CD4-positive, alpha-beta T cell treated with Interleukin-12 subunit alpha and Interleukin-12 subunit beta, for 1 hour (primary cell): ENCODE data around the gene DLG2.
"Not testable (repeated sequence)": the region's sequence is repeated elsewhere in the genome, so short reads cannot be mapped to it uniquely, and the experiment has no call there.

Source experiments
- DNase-seq: peaks from one replicate; pipeline ENCODE4 v3.0.0-alpha.2; 2020

The DLG2 gene

GRCh38 chr11:85431319-85431718 is 195.8 kb downstream of the DLG2 start:
- DNase-seq, result no peak

GRCh38 chr11:85423794-85424193 is 203.3 kb downstream of the DLG2 start:
- no peak for DNase-seq

GRCh38 chr11:85423316-85423715 is 203.8 kb downstream of the DLG2 start:
- no peak for DNase-seq

DNA sequence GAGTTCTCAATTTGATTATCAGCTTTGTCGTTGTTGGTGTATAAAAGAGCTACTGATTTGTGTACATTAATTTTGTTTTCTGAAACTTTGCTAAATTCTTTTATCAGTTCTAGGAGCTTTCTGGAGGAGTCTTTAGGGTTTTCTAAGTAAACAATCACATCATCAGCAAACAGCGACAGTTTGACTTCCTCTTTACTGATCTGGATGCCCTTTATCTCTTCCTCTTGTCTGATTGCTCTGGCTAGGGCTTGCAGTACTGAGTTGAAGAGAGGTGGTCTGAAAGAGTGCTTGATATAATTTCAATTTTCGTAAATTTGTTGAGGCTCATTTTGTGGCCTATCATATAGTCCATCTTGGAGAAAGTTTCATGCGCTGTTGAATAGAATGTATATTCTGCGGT is 213.0 kb downstream of the DLG2 start:
- no peak for DNase-seq

- DNase-seq, result no peak
Observed at GRCh38 chr11:85407648-85408047, 219.5 kb downstream of the DLG2 start.

DNA sequence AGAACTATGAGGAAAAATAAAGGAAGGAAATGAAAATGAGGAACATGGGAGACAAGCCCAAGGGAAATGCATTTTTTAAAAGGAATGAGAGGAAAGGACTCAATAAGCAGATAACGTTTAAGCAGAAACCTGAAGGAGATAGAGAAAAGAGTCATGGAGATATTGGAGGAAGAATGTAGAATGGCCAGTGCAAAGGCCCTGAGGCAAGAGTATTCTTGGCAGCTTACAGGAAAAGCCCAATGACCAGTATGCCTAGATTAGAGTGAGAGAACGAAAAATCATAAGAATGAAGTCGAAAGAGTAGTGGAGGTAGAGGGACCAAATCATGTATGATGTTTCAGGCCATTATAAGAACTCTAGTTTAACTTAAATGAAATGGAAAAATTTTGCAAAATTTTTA is 220.3 kb downstream of the DLG2 start:
- no peak for DNase-seq

- DNase-seq, result no peak
Observed at GRCh38 chr11:85406316-85406715, 220.8 kb downstream of the DLG2 start.

DNA sequence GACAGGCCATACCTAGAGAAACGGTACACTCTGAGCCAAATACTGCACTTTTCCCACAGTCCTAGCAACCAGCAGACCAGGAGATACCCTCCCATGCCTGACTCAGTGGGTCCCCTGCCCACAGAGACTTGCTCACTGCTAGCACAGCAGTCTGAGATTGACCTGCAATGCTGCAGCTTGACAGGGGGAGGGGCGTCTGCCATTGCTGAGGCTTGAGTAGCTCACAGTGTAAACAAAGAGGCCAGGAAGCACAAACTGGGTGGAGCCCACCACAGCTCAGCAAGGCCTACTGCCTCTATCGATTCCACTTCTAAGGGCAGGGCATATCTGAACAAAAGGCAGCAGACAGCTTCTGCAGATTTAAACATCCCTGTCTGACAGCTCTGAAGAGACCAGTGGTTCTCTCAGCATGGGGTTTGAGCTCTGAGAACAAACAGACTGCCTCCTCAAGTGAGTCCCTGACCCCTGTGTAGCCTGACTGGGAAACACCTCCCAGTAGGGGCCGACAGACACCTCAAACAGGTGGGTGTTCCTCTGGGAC is 231.6 kb downstream of the DLG2 start:
- not testable (repeated sequence) for DNase-seq

DNA sequence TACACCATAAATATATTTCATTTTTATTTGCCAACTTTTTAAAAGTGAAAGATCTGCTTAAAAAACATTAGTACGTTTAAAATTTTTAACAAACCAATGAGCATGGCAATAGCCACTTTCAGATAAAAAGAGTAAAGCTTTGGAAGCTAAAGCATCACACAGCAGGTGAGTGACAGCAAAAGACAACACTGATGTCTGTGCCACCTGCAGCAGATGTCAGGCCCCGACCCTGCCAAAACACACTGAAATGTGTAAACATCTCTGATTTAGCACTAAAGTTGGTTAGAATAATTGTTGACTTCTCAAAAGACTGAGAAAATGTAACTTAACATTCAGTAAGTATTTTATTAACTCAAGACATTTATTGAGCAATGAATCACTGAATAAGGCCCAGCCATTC is 232.9 kb downstream of the DLG2 start:
- DNase-seq, result no peak

DNA sequence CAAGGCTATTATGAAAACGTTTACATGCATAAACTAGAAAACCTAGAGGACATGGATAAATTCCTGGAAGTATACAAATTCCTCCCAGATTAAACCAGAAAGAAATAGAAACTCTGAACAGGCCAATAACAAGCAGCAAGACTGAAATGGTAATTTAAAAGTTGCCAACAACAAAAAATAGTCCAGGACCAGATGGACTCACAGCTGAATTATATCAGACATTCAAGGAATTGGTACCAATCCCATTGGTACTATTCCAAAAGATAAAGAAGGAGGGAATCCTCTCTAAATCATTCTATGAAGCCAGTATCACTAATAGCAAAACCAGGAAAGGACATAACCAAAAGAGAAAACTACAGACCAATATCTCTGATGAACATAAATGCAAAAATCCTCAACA is 236.0 kb downstream of the DLG2 start:
- DNase-seq, result no peak

- no peak for DNase-seq
Observed at GRCh38 chr11:85385547-85385946, 241.6 kb downstream of the DLG2 start.

DNA sequence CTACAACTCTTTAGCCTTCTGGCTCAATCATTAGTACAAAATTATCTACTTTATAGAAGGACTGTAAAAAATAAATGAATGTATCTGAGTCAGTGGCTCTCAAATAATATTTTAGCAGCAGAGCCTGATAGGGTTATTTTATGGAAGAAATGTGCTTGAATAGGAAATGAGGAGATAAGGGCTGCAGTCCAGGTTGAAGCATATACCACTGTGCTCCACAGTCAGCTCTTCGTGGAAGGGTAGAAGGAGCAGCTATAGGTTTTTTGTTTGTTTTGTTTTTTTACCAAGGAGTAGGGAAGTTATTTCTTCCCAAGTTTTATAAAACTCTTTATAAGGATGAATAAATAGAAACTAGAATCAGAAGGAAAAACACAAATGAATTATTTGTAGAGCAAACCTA is 242.0 kb downstream of the DLG2 start:
- DNase-seq, result no peak

DNA sequence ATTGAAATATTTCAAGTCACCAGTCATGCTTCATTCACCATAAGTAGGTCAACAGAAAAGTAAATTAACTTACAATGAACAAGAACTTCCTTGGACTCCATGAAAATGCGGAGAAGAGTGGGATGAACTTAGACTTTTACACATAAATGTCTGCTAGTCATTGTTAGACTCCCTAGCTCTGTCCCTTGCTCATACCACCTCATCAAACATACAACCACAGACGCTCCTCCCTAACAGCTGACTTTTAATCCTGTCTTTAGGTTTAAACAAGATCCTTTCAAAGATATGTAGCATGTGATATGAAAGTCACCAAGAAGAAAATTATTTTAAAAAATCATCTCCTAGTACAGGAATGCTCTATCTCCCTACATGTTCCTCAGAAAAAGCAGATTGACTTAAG is 248.1 kb downstream of the DLG2 start:
- no peak for DNase-seq

GRCh38 chr11:85377901-85378300 is 249.2 kb downstream of the DLG2 start:
- no peak for DNase-seq

- no peak for DNase-seq
Observed at GRCh38 chr11:85359859-85360258, 267.3 kb downstream of the DLG2 start.

DNA sequence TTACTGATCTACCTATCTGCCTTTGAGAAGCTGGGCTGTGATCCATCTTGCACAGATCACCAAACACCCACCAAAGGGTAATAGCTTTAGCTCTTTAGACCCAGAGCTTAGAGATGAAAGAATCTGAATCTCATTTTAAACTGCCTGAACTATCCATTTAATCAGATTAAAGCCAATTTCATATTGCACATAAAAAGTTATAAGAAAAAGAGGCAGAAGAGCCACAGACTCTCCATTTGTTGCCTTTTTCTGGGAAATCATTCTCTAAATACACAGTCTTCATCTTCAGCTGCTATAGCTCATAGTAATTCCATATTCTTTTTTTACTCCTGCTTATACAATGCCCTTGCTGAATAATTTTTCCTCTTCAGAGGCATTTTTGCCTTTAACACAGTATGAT is 271.2 kb downstream of the DLG2 start:
- no peak for DNase-seq

GRCh38 chr11:85349539-85349938 is 277.6 kb downstream of the DLG2 start:
- DNase-seq, result not testable (repeated sequence)

DNA sequence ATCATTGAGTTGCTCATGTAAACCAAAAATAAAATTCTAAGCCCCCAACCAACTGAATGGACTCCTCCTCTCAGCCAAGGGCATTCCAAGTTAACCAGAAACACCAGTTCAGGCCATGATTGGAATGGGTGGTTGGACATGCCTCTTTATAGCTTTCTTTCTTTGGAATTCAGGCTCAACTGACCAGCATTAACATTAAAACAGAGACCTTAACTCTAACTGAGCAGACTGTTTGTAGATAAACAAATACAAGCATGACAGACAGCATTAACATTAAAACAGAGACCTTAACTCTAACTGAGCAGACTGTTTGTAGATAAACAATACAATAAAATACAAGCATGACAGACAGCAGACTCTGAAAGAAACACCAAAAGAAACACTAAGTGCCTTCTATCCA is 278.2 kb downstream of the DLG2 start:
- no peak for DNase-seq

DNA sequence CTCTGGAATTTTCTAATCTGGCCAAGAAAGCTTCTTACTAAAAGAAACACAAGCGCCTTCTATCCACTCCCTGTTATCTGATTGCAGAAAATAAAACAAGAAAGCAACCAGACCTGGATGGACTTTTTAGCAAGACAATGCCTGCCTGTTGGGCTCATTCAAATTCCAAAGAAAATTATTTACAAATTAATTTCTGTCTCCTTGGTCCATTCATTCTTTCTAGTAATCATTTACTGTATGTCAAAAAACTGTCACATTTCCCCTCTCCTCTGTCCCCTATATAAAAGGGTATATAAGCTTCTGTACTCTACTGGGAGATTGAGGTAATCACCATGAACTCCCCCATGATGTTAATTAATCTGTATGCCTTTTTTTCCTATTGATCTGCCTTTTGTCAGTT is 279.9 kb downstream of the DLG2 start:
- no peak for DNase-seq

- DNase-seq, result no peak
Observed at GRCh38 chr11:85346484-85346883, 280.7 kb downstream of the DLG2 start.

DNA sequence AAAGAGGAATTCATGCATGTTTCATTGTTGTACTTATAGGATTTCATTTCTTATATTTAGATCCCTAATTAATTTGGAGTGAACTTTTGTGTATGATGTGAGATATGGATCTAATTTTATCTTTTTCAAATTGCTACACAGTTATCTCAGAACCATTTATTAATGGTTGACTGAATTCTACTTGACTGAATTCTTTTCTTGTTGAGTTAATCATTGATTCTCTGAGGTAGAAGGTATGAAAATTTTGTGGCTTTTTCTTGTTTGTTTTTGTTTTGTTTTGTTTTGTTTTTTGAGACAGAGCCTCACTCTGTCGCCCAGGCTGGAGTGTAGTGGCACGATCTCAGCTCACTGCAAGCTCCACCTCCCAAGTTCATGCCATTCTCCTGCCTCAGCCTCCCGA is 286.3 kb downstream of the DLG2 start:
- DNase-seq, result not testable (repeated sequence)

GRCh38 chr11:85318573-85318972 is 308.6 kb downstream of the DLG2 start:
- DNase-seq, result no peak

DNA sequence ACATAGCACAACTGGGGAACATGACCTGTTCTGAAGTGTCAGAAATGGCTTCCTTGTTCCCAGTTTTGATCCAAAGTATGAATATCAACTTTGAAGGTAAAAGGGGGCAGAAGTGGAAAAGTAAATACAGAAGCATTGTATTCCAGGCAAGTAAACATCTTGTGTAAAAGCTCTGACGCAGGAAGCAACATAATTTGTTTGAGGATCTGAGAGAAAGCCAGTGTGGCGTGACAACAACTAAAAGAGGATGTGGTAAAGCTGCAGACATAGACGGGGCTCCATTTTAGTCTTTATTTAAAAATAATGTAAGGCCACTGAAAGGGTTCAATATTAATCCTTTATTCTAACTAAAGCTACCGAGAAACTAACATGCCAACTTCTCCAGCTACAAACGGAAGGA is 310.2 kb downstream of the DLG2 start:
- peak; percentile 1 for DNase-seq

DNA sequence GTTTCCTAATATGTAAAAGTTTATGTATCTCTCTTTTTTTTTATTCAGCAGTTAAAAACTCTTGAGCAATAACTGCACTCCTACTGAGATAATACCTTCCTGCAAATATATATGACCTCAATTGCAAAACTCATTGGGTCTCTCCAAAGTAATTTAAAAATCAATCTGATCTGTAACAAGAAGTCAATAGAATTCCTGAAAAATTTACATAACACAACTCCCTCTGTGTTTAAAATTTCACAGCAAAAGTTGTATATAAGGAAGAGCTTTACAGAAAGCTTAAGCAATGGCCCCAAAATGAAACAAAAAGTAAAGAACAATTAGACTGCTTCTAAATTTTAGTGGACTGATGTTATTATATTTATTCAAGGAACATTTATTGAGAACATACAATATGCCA is 313.4 kb downstream of the DLG2 start:
- no peak for DNase-seq

GRCh38 chr11:85310479-85310878 is 316.7 kb downstream of the DLG2 start:
- DNase-seq, result no peak

GRCh38 chr11:85307366-85307765 is 319.8 kb downstream of the DLG2 start:
- DNase-seq, result no peak
